SK-N-SH treated with all-trans-retinoic acid at 6 μM for 48 hours (cell line): ENCODE measurements around the gene IL23R.

Experiments used
- ATAC-seq: fragments of 200-7000 bp; cut with Tn5 transposase; 3 replicates; pipeline ENCODE4 v1.9.1; 2020; ENCODE audit warnings: mild to moderate bottlenecking, moderate library complexity
- ARNTL ChIP-seq: fragments of 450-650 bp; formaldehyde crosslinking; IDR thresholded peaks from 2 replicates; pipeline ENCODE4 v1.5.0; 2020; ENCODE audit warnings: low read depth, mild to moderate bottlenecking, moderate library complexity, borderline replicate concordance
- BACH2 ChIP-seq: fragments of 250-450 bp; sonication (Bioruptor Pico); IDR thresholded peaks from 2 replicates; pipeline ENCODE4 v1.9.0; 2021; ENCODE audit warnings: mild to moderate bottlenecking, borderline replicate concordance
- CSDC2 ChIP-seq: fragments of 250-450 bp; sonication (Bioruptor Pico); IDR thresholded peaks from 2 replicates; pipeline ENCODE4 v1.5.0; 2020; ENCODE audit warnings: mild to moderate bottlenecking, moderate library complexity
- GLIS3 ChIP-seq: fragments of 250-450 bp; sonication (Bioruptor Pico); IDR thresholded peaks from 2 replicates; pipeline ENCODE4 v1.5.0; 2020; ENCODE audit warnings: mild to moderate bottlenecking, moderate library complexity
- ISL1 ChIP-seq: fragments of 250-450 bp; sonication (Bioruptor Pico); IDR thresholded peaks from 2 replicates; pipeline ENCODE4 v2.1.2; 2022; ENCODE audit warnings: mild to moderate bottlenecking, moderate library complexity
- PATZ1 ChIP-seq: fragments of 250-450 bp; sonication (Bioruptor Pico); IDR thresholded peaks from 2 replicates; pipeline ENCODE4 v1.8.0; 2020; ENCODE audit warnings: mild to moderate bottlenecking, moderate library complexity, borderline replicate concordance
- POU6F1 ChIP-seq: fragments of 250-450 bp; sonication (Bioruptor Pico); IDR thresholded peaks from 2 replicates; pipeline ENCODE4 v1.8.0; 2021; ENCODE audit warnings: low read depth, mild to moderate bottlenecking, moderate library complexity, borderline replicate concordance
- PPARA ChIP-seq: fragments of 250-450 bp; sonication (Bioruptor Pico); IDR thresholded peaks from 2 replicates; pipeline ENCODE4 v1.5.0; 2020; ENCODE audit warnings: mild to moderate bottlenecking, borderline replicate concordance
- RARB ChIP-seq: fragments of 250-450 bp; sonication (Bioruptor Pico); IDR thresholded peaks from 2 replicates; pipeline ENCODE4 v1.8.0; 2021; ENCODE audit warnings: mild to moderate bottlenecking, moderate library complexity
- SNAI2 ChIP-seq: fragments of 250-450 bp; sonication (Bioruptor Pico); IDR thresholded peaks from 2 replicates; pipeline ENCODE4 v1.5.0; 2020; ENCODE audit warnings: mild to moderate bottlenecking, moderate library complexity
- TSHZ2 ChIP-seq: fragments of 250-450 bp; sonication (Bioruptor Pico); IDR thresholded peaks from 2 replicates; pipeline ENCODE4 v1.5.0; 2020; ENCODE audit warnings: mild to moderate bottlenecking, moderate library complexity
- ZC3H10 ChIP-seq: fragments of 250-450 bp; sonication (Bioruptor Pico); IDR thresholded peaks from 2 replicates; pipeline ENCODE4 v1.5.1; 2021; ENCODE audit warnings: mild to moderate bottlenecking, moderate library complexity
- ZFP3 ChIP-seq: fragments of 250-450 bp; sonication (Bioruptor Pico); IDR thresholded peaks from 2 replicates; pipeline ENCODE4 v1.5.0; 2020; ENCODE audit warnings: mild to moderate bottlenecking, moderate library complexity
- ZFP30 ChIP-seq: fragments of 450-650 bp; formaldehyde crosslinking; IDR thresholded peaks from 2 replicates; pipeline ENCODE4 v1.5.0; 2022; ENCODE audit warnings: mild to moderate bottlenecking, moderate library complexity
- ZNF70 ChIP-seq: fragments of 450-650 bp; formaldehyde crosslinking; IDR thresholded peaks from 2 replicates; pipeline ENCODE4 v1.5.0; 2020; ENCODE audit warnings: mild to moderate bottlenecking, moderate library complexity
- ZNF8 ChIP-seq: fragments of 450-650 bp; formaldehyde crosslinking; IDR thresholded peaks from 2 replicates; pipeline ENCODE4 v1.5.0; 2020; ENCODE audit warnings: mild to moderate bottlenecking, moderate library complexity
- TF ChIP-seq, protein P1 (sequence below): fragments of 250-450 bp; sonication (Bioruptor Pico); IDR thresholded peaks from 2 replicates; pipeline ENCODE4 v1.5.1; 2020; ENCODE audit warnings: low read depth, mild to moderate bottlenecking, moderate library complexity

The IL23R gene

GRCh38 chr1:67256291-67257172, 90.3 kb downstream of the IL23R start (continued):
- TF ChIP-seq SNAI2 (CRISPR knock-in tag) (no peak), ARNTL (CRISPR knock-in tag) (no peak), PATZ1 (CRISPR knock-in tag) (no peak), CSDC2 (CRISPR knock-in tag) (no peak)

- no peak for ATAC-seq
- TF ChIP-seq RARB (CRISPR knock-in tag) (no peak), BACH2 (CRISPR knock-in tag) (no peak), ISL1 (CRISPR knock-in tag) (no peak), ARNTL (CRISPR knock-in tag) (no peak), ZNF70 (CRISPR knock-in tag) (no peak), TSHZ2 (CRISPR knock-in tag) (no peak)
Measured at GRCh38 chr1:67257173-67257535, 90.9 kb downstream of the IL23R start.

GRCh38 chr1:67261680-67262079, 95.4 kb downstream of the IL23R start:
- no peak for ATAC-seq
- no peak for TF ChIP-seq PATZ1 (CRISPR knock-in tag)
- TF ChIP-seq, all 23 proteins: peak for 0

DNA sequence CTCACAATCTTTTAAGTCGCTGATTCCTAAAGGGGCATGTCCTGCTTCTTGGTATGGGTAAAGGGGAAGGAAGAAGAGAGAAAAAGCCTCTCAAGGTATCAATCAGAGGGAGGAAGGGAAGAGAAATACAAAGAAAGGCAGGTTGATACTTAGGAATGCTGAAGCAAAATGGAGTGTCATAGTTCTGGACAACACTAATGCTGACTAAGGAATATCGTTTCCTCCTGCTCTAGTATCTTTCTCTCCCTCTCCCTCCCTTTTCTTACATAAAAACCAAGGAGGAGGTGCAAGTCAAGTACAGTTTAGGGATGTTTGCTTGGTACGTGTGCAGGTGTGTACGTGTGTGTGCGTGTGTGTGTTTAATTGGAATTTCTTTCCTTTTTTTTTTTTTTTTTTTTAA, 96.5 kb downstream of the IL23R start:
- ATAC-seq = no peak
- TF ChIP-seq ISL1 (CRISPR knock-in tag) (no peak), PPARA (CRISPR knock-in tag) (no peak), TSHZ2 (CRISPR knock-in tag) (no peak), ZFP3 (CRISPR knock-in tag) (no peak), POU6F1 (CRISPR knock-in tag) (no peak), ZFP30 (no peak), GLIS3 (no peak), ZNF8 (CRISPR knock-in tag) (no peak), BACH2 (CRISPR knock-in tag) (no peak), ZC3H10 (CRISPR knock-in tag) (no peak)
- TF ChIP-seq, protein P1, sequence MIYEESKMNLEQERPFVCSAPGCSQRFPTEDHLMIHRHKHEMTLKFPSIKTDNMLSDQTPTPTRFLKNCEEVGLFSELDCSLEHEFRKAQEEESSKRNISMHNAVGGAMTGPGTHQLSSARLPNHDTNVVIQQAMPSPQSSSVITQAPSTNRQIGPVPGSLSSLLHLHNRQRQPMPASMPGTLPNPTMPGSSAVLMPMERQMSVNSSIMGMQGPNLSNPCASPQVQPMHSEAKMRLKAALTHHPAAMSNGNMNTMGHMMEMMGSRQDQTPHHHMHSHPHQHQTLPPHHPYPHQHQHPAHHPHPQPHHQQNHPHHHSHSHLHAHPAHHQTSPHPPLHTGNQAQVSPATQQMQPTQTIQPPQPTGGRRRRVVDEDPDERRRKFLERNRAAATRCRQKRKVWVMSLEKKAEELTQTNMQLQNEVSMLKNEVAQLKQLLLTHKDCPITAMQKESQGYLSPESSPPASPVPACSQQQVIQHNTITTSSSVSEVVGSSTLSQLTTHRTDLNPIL (CRISPR knock-in tag) = no peak
